Astrocyte of the spinal cord (primary cell): ENCODE measurements around the gene TMEM192.
"Not testable (repeated sequence)": the region's sequence is repeated elsewhere in the genome, so short reads cannot be mapped to it uniquely, and the experiment has no call there.

Experiments used
- DNase-seq: peaks from one replicate; pipeline ENCODE4 v3.0.0; 2011; ENCODE audit warnings: low read depth, low spot score
- H3K4me3 ChIP-seq: 2 replicates; pipeline ENCODE4 v1.5.1; 2011; ENCODE audit warnings: low read depth, mild to moderate bottlenecking, low read length, moderate library complexity
- CTCF ChIP-seq: IDR thresholded peaks from 2 replicates; pipeline ENCODE4 v1.5.1; 2012; ENCODE audit warnings: low read depth, mild to moderate bottlenecking, low read length, inconsistent platforms
- in situ Hi-C: cut with HindIII; loops from 2 replicates; pipeline ENCODE4 v1.10.0; 2017; ENCODE audit warnings: low sequenced_read_pairs

The TMEM192 gene

GRCh38 chr4:165096776-165097175, 15.9 kb downstream of the TMEM192 start:
- peak; percentile 37 for DNase-seq
- in situ Hi-C loops, result no loop called here
- H3K4me3 ChIP-seq, result no peak overlapping the region
- TF ChIP-seq CTCF, result peak; percentile 63

- no peak overlapping the region for H3K4me3 ChIP-seq
- TF ChIP-seq CTCF, result no peak
- no peak for DNase-seq
- in situ Hi-C loops, result no loop called here
These were observed 17.4 kb downstream of the TMEM192 start for GRCh38 chr4:165095291-165095690.

GRCh38 chr4:165094873-165095272, 17.8 kb downstream of the TMEM192 start:
- in situ Hi-C loops, result no loop called here
- no peak for TF ChIP-seq CTCF
- no peak for DNase-seq
- H3K4me3 ChIP-seq, result no peak overlapping the region

- H3K4me3 ChIP-seq, DNase-seq, in situ Hi-C loops: not testable (repeated sequence)
These were observed 20.5 kb downstream of the TMEM192 start for GRCh38 chr4:165092187-165092586.

- TF ChIP-seq CTCF, result no peak
- in situ Hi-C loops, result no loop called here
- no peak overlapping the region for H3K4me3 ChIP-seq
- no peak for DNase-seq
These were observed 24.3 kb downstream of the TMEM192 start for GRCh38 chr4:165088366-165088765.

- no peak overlapping the region for H3K4me3 ChIP-seq
- DNase-seq, result no peak
- TF ChIP-seq CTCF, result no peak
- in situ Hi-C loops, result no loop called here
These were observed 26.7 kb downstream of the TMEM192 start for GRCh38 chr4:165085946-165086345.

GRCh38 chr4:165084787-165085186, 27.9 kb downstream of the TMEM192 start:
- H3K4me3 ChIP-seq, in situ Hi-C loops, DNase-seq: not testable (repeated sequence)

GRCh38 chr4:165079476-165079875, 33.2 kb downstream of the TMEM192 start:
- in situ Hi-C loops, result no loop called here
- DNase-seq, result peak; percentile 46
- H3K4me3 ChIP-seq, result no peak overlapping the region
- TF ChIP-seq CTCF, result no peak
